ENCODE data around the gene CLK1.
"Not testable (repeated sequence)": the region's sequence is repeated elsewhere in the genome, so short reads cannot be mapped to it uniquely, and the experiment has no call there.

CLK1 gene

DNA sequence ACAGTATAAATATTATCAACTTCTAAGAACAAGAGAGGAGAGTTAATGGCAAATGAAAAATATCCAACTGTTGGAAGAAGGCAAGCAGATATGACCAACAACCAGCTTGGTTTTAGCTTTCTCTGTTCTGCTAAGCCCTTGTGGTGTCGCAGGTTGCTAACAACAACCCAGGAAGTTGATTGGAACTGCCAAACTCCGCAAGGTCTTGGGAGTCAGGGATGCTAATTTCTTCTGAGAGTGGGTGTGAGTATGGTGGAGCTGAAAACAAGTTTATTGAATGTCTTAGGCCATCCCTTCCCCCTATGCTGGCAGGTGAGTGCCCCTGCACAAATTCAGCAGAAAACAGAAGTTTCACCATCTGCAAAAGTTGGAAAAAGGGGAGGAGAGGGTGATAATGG, 35.2 kb downstream of the CLK1 start:
- 87 to 98% methylated on average over 2 of the region's 2 CpGs for WGBS, 2 experiments
- Histone ChIP-seq H3K9me3 (ENCODE audit: control insufficient read depth, low read length) (no peaks in the 10 kb centered on the region), H3K27ac (ENCODE audit: insufficient read depth, low read depth, low read length, poor library complexity, severe bottlenecking) (no peak overlapping the region), H3K4me3 (ENCODE audit: insufficient read depth, low read depth, low read length) (no peak overlapping the region), H3K36me3 (ENCODE audit: control insufficient read depth, insufficient read depth, low read length) (no peaks in the 10 kb centered on the region), H3K27me3 (ENCODE audit: control insufficient read depth, insufficient read depth, low read length, poor library complexity, severe bottlenecking) (no peaks in the 10 kb centered on the region), H3K4me1 (ENCODE audit: control insufficient read depth, insufficient read depth, low read length) (no peaks in the 10 kb centered on the region)

DNA sequence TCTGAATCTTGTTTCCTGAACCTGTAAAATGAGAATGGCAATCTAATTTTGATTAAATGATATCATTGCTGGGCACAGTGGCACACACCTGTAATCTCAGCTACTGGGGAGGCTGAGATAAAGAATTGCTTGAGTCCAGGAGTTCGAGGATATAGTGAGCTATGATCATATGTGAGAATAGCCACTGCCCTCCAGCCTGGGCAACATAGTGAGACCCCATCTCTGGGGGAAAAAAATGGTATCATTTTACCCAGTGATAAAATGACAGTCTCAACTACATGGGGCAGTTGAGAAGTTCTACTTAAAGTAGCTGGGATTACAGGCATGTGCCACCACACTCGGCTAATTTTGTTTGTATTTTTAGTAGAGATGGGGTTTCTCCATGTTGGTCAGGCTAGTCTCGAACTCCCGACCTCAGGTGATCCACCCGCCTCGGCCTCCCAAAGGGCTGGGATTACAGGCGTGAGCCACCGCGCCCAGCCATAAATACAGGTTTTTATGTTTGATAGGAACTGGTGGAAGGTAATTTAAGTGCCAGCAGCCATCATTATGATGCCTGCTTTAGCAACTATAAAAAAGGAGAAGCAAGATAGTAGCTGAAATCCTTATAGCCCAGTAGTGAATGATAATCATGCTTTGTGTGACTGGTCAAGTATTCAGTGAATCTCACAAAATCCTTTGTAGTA, 35.7 kb downstream of the CLK1 start:
- H3K4me3 ChIP-seq (ENCODE audit: insufficient read depth, low read depth, low read length), result no peak overlapping the region
- H3K4me1 ChIP-seq (ENCODE audit: control insufficient read depth, insufficient read depth, low read length), result no peaks in the 10 kb centered on the region
- H3K27me3 ChIP-seq (ENCODE audit: control insufficient read depth, insufficient read depth, low read length, poor library complexity, severe bottlenecking), result no peaks in the 10 kb centered on the region
- H3K9me3 ChIP-seq (ENCODE audit: control insufficient read depth, low read length), result no peaks in the 10 kb centered on the region
- H3K27ac ChIP-seq (ENCODE audit: insufficient read depth, low read depth, low read length, poor library complexity, severe bottlenecking), result no peak overlapping the region
- no peaks in the 10 kb centered on the region for H3K36me3 ChIP-seq (ENCODE audit: control insufficient read depth, insufficient read depth, low read length)
- 93 to 95% methylated on average over 9 of the region's 9 CpGs for WGBS, 2 experiments

DNA sequence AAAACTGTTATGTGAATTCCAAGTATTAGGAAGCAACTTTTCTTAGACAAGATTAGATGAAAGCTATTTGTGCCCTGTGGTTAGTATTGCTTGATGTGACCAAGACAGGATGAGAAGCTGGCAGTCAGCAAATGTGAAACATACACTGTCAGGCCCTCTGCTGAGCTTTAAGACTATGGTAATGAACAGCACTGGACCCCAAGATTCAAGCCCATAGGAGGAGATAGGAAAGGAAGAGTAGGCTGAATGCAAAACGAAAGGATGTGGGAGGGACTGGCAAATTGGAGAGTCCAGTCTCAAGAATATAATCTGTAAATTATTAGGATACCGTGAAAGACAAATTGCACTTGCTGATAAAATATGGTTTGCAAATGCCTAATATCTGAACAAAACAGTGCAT, 36.4 kb downstream of the CLK1 start:
- no peaks in the 10 kb centered on the region for H3K9me3 ChIP-seq (ENCODE audit: control insufficient read depth, low read length)
- no peak overlapping the region for H3K4me3 ChIP-seq (ENCODE audit: insufficient read depth, low read depth, low read length)
- WGBS, 2 experiments, result 88 to 96% methylated on average over 2 of the region's 2 CpGs
- no peak overlapping the region for H3K27ac ChIP-seq (ENCODE audit: insufficient read depth, low read depth, low read length, poor library complexity, severe bottlenecking)
- no peaks in the 10 kb centered on the region for H3K27me3 ChIP-seq (ENCODE audit: control insufficient read depth, insufficient read depth, low read length, poor library complexity, severe bottlenecking)
- H3K4me1 ChIP-seq (ENCODE audit: control insufficient read depth, insufficient read depth, low read length), result no peaks in the 10 kb centered on the region
- H3K36me3 ChIP-seq (ENCODE audit: control insufficient read depth, insufficient read depth, low read length), result no peaks in the 10 kb centered on the region

DNA sequence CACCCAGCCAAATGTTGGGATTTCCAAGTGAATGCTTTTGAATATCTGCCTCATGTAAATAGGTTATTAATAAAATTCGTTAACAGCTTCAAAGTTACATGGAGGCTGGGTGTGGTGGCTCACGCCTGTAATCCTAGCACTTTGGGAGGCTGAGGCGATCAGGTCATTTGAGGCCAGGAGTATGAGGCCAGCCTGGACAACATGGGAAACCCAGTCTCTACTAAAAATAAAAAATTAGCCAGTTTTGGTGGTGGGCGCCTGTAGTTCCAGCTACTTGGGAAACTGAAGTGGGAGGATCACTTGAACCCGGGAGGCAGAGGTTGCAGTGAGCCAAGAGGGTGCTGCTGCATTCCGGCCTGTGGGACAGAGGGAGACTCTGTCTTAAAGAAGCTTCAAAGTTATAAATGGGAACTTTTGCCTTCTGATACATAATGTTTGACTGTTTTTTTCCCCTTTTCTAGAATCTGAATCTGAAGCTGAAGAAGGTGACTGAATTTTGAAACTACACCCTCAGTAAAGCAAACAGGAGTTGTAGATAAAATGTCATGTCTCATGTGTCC, 42.7 kb downstream of the CLK1 start:
- Histone ChIP-seq H3K27me3 (ENCODE audit: control insufficient read depth, insufficient read depth, low read length, poor library complexity, severe bottlenecking) (no peaks in the 10 kb centered on the region), H3K36me3 (ENCODE audit: control insufficient read depth, insufficient read depth, low read length) (peaks cover 44% of the 10 kb centered on the region), H3K4me3 (ENCODE audit: insufficient read depth, low read depth, low read length) (no peak overlapping the region), H3K4me1 (ENCODE audit: control insufficient read depth, insufficient read depth, low read length) (no peaks in the 10 kb centered on the region), H3K9me3 (ENCODE audit: control insufficient read depth, low read length) (no peaks in the 10 kb centered on the region), H3K27ac (ENCODE audit: insufficient read depth, low read depth, low read length, poor library complexity, severe bottlenecking) (no peak overlapping the region)
- 95 to 96% methylated on average over 6 of the region's 6 CpGs for WGBS, 2 experiments

DNA sequence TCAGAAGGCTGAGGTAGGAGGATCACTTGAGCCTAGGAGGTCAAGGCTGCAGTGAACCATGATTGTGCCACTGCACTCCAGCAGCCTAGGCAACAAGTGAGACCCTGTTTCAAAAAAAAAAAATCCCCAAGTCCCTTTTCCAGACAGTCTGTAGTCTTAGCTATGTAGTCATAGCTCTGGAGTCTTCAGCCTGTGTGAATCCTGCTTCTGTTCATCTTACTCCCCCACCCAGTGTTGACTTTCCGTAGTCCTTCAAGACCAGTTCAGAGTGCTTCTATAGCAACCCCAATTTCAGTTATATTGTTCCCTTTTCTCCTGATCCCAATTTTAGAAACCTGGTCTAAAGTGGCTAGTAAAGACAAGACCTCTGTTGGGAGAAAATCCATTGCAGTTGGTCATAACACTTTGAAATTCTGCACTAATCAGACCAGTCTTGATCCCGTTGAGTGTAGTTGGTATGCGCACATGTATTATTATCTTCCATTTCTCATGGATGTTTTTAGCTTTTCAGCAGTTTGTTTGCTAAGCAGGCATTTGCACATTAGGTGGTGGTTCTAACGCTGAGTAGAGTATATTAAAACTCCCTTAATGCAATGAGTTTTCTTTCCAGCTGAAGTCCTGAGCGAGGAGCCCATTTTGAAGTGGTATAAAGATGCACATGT, 43.8 kb downstream of the CLK1 start:
- peaks cover 55% of the 10 kb centered on the region for H3K36me3 ChIP-seq (ENCODE audit: control insufficient read depth, insufficient read depth, low read length)
- H3K4me1 ChIP-seq (ENCODE audit: control insufficient read depth, insufficient read depth, low read length), result no peaks in the 10 kb centered on the region
- no peak overlapping the region for H3K4me3 ChIP-seq (ENCODE audit: insufficient read depth, low read depth, low read length)
- H3K27ac ChIP-seq (ENCODE audit: insufficient read depth, low read depth, low read length, poor library complexity, severe bottlenecking), result no peak overlapping the region
- no peaks in the 10 kb centered on the region for H3K9me3 ChIP-seq (ENCODE audit: control insufficient read depth, low read length)
- no peaks in the 10 kb centered on the region for H3K27me3 ChIP-seq (ENCODE audit: control insufficient read depth, insufficient read depth, low read length, poor library complexity, severe bottlenecking)
- 99% methylated on average over 5 of the region's 5 CpGs for WGBS, 2 experiments

DNA sequence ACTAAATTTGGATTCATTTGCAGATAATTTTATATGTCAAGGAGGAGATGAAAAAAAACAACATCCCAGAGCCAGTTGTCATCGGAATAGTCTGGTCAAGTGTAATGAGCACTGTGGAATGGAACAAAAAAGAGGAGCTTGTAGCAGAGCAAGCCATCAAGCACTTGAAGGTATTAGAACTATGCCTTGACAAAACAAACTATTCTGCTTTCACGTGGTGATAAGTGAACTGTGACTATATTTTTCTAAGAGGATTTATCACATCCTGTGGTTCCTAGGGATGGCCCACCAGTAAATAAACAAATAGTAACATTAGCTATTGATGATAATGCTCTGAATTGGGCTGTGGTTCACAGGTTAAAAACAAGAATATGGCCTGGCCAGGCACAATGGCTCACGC, 45.7 kb downstream of the CLK1 start:
- not testable (repeated sequence) for H3K4me1 ChIP-seq (ENCODE audit: control insufficient read depth, insufficient read depth, low read length); H3K4me3 ChIP-seq (ENCODE audit: insufficient read depth, low read depth, low read length); H3K27ac ChIP-seq (ENCODE audit: insufficient read depth, low read depth, low read length, poor library complexity, severe bottlenecking); H3K27me3 ChIP-seq (ENCODE audit: control insufficient read depth, insufficient read depth, low read length, poor library complexity, severe bottlenecking); H3K9me3 ChIP-seq (ENCODE audit: control insufficient read depth, low read length)
- peaks cover 68% of the 10 kb centered on the region for H3K36me3 ChIP-seq (ENCODE audit: control insufficient read depth, insufficient read depth, low read length)
- WGBS, 2 experiments, result 98 to 100% methylated on average over 3 of the region's 3 CpGs

DNA sequence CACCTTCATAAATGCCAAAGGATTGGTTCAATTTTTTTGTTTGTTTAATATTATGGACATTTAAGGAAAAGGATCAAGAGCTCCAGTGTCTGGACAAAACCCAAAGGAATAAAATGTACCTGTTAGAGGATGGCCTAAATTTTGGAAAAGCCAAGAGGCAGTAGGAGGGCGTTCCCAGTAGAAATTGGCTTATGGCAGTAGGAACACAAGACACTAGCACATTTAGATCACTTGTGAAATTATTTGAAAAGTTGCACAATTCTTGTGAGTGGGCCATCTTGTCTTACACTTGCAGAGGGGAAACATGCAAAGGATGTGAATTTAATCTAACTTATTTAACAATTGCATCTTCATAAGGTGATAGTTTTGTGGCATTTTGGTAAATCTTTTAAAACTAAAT, 49.5 kb downstream of the CLK1 start:
- H3K27ac ChIP-seq (ENCODE audit: insufficient read depth, low read depth, low read length, poor library complexity, severe bottlenecking), result no peak overlapping the region
- no peak overlapping the region for H3K4me3 ChIP-seq (ENCODE audit: insufficient read depth, low read depth, low read length)
- H3K27me3 ChIP-seq (ENCODE audit: control insufficient read depth, insufficient read depth, low read length, poor library complexity, severe bottlenecking), result no peaks in the 10 kb centered on the region
- peaks cover 53% of the 10 kb centered on the region for H3K36me3 ChIP-seq (ENCODE audit: control insufficient read depth, insufficient read depth, low read length)
- H3K4me1 ChIP-seq (ENCODE audit: control insufficient read depth, insufficient read depth, low read length), result peaks cover 7% of the 10 kb centered on the region
- WGBS, 2 experiments, result 92 to 100% methylated on average over 1 of the region's 1 CpG
- H3K9me3 ChIP-seq (ENCODE audit: control insufficient read depth, low read length), result no peaks in the 10 kb centered on the region

DNA sequence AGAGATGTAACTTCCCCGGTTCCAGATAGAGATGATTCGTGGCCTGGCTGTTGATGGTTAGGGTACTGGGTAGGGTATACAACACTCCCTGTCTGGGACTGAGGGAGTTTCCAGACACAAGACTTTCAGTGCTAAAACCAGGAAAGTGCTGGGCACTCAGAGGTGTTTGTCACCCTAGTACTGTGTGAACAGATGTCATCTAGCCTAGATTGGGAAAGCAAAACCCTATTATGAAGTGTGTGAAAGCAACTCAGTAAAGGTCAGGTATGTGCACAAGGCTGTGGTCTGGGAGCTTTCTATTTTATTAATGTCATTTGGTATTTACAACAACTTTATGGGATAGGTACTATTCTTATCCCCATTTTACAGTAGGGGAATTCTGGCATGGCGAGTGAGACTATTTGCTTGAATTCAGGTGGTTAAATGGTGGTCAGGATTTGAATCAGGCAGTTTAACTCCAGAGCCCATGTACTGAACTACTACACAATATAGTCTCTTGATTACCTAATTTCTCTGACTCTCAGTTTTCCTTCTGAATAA, 50.1 kb downstream of the CLK1 start:
- H3K9me3 ChIP-seq (ENCODE audit: control insufficient read depth, low read length), result no peaks in the 10 kb centered on the region
- WGBS, 2 experiments, result 96 to 98% methylated on average over 2 to 3 of the region's 3 CpGs
- peaks cover 48% of the 10 kb centered on the region for H3K36me3 ChIP-seq (ENCODE audit: control insufficient read depth, insufficient read depth, low read length)

DNA sequence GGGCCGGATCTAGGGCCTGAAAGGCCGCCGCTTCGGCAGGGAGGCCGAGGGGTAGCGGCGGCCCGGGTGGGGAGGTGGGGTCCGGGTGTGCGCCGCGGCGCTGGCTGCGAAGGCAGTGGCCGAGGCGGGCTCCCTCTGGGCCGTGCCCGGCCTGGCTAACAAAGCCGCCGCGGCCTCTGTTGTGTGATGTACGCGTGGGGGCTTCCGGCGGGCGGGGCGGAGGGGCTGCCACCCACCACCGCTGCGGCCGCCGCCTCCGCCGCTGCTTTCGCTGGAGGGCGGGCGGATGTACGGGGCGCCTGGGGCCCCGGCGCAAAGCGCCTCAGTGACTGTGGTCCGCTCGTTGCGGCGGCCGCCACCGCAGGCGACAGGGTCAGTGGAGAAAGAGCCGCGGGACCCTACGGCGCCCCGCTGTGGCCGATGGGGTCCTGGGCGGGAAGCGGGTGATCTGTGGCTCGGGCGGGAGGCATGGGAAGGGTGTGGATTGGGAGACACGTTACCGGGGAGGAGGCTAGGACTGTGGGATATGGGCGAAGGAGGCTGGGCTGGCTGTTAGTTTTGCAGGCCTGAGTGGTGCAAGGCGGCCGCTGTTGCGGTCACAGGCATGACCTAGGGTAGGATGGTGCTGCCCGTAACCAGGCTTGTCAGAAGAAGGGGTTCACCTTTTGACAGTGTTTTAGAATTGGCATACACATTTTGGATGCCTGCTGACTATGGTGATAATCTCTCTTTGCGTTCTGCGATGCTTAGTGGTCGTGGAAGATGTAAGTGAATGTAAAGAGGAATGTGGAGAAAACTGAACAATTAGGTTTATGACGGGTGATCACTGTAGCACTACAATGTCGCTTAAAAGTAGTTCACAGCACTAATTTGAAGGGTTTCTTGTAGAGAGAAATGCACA, 52.1 kb downstream of the CLK1 start:
- H3K4me1 ChIP-seq (ENCODE audit: control insufficient read depth, insufficient read depth, low read length), result peaks cover 7% of the 10 kb centered on the region
- WGBS, 2 experiments, result 2% methylated on average over 70 of the region's 70 CpGs

More for the DNA sequence above, 50.1 kb downstream of the CLK1 start:
- H3K4me3 ChIP-seq (ENCODE audit: insufficient read depth, low read depth, low read length), result no peak overlapping the region
- no peak overlapping the region for H3K27ac ChIP-seq (ENCODE audit: insufficient read depth, low read depth, low read length, poor library complexity, severe bottlenecking)
- no peaks in the 10 kb centered on the region for H3K27me3 ChIP-seq (ENCODE audit: control insufficient read depth, insufficient read depth, low read length, poor library complexity, severe bottlenecking)
- H3K4me1 ChIP-seq (ENCODE audit: control insufficient read depth, insufficient read depth, low read length), result peaks cover 7% of the 10 kb centered on the region

More for the DNA sequence above, 52.1 kb downstream of the CLK1 start:
- H3K4me3 ChIP-seq (ENCODE audit: insufficient read depth, low read depth, low read length), result peak overlapping the region; percentile 92
- no peaks in the 10 kb centered on the region for H3K27me3 ChIP-seq (ENCODE audit: control insufficient read depth, insufficient read depth, low read length, poor library complexity, severe bottlenecking)
- H3K36me3 ChIP-seq (ENCODE audit: control insufficient read depth, insufficient read depth, low read length), result peaks cover 30% of the 10 kb centered on the region
- H3K9me3 ChIP-seq (ENCODE audit: control insufficient read depth, low read length), result no peaks in the 10 kb centered on the region
- peak overlapping the region; percentile 96 for H3K27ac ChIP-seq (ENCODE audit: insufficient read depth, low read depth, low read length, poor library complexity, severe bottlenecking)
